GM23338 (cell line): ENCODE measurements around the gene MTFR1L.

Experiments
- CREB1 ChIP-seq: fragments of 250-450 bp; sonication (Bioruptor Pico); IDR thresholded peaks from 2 replicates; pipeline ENCODE4 v1.5.0; 2020; ENCODE audit warnings: low read depth, mild to moderate bottlenecking, moderate library complexity
- CTCF ChIP-seq, 2 experiments: fragments of 200-600 bp in 1 of 2; sonication (generic) in 1 of 2; conservative IDR thresholded peaks; 2 replicates each; pipeline versions ENCODE4 v1.5.1 to v1.6.1; 2016 to 2017; ENCODE audit warnings: antibody characterized with exemption in 2 of 2, low read depth in 2 of 2, mild to moderate bottlenecking in 2 of 2, moderate library complexity in 1 of 2
- ETS1 ChIP-seq: IDR thresholded peaks from 2 replicates; pipeline ENCODE4 v1.6.1; 2016; ENCODE audit warnings: antibody characterized with exemption
- EZH2 ChIP-seq: fragments of 200-600 bp; sonication (generic); IDR thresholded peaks from one replicate; pipeline ENCODE4 v1.8.0; 2017; ENCODE audit warnings: antibody characterized with exemption, mild to moderate bottlenecking, low read depth; ENCODE audit not compliant: unreplicated experiment
- EZH2phosphoT487 ChIP-seq: fragments of 200-600 bp; sonication (generic); IDR thresholded peaks from one replicate; pipeline ENCODE4 v1.8.1; 2018; ENCODE audit warnings: antibody characterized with exemption; ENCODE audit not compliant: unreplicated experiment
- JUNB ChIP-seq: IDR thresholded peaks from one replicate; pipeline ENCODE4 v1.6.1; 2016; ENCODE audit warnings: antibody characterized with exemption; ENCODE audit not compliant: unreplicated experiment
- NANOG ChIP-seq: IDR thresholded peaks from 2 replicates; pipeline ENCODE4 v1.6.1; 2016; ENCODE audit warnings: antibody characterized with exemption, borderline replicate concordance
- POLR2AphosphoS5 ChIP-seq: IDR thresholded peaks from 2 replicates; pipeline ENCODE4 v1.6.1; 2016; ENCODE audit warnings: antibody characterized with exemption, low read depth
- REST ChIP-seq: IDR thresholded peaks from one replicate; pipeline ENCODE4 v1.6.1; 2018; ENCODE audit warnings: antibody characterized with exemption; ENCODE audit not compliant: unreplicated experiment
- ZNF114 ChIP-seq: fragments of 250-450 bp; sonication (Bioruptor Pico); IDR thresholded peaks from 2 replicates; pipeline ENCODE4 v1.5.0; 2020; ENCODE audit warnings: mild to moderate bottlenecking, moderate library complexity
- ZNF331 ChIP-seq: fragments of 250-450 bp; sonication (Bioruptor Pico); IDR thresholded peaks from 2 replicates; pipeline ENCODE4 v1.5.0; 2020; ENCODE audit warnings: low read depth, mild to moderate bottlenecking, moderate library complexity
- ZNF462 ChIP-seq: fragments of 250-450 bp; sonication (Bioruptor Pico); IDR thresholded peaks from 2 replicates; pipeline ENCODE4 v1.5.0; 2020; ENCODE audit warnings: mild to moderate bottlenecking, moderate library complexity

GRCh38 chr1:25802915-25803314 lies 16.8 kb upstream of the MTFR1L start:
- TF ChIP-seq REST (no peak), ETS1 (no peak), ZNF114 (CRISPR knock-in tag) (no peak), CTCF (conservative IDR thresholded peaks at IDR 0.05; ENCODE audit: low read depth in 2 of 2) (no peak), POLR2AphosphoS5 (no peak), CREB1 (CRISPR knock-in tag) (no peak), EZH2 (no peak), EZH2phosphoT487 (no peak), ZNF462 (CRISPR knock-in tag) (no peak), NANOG (no peak), JUNB (no peak), ZNF331 (CRISPR knock-in tag) (no peak)
